Measurements from ENCODE around the gene KLHL30.
A peak's percentile ranks its signal among the peaks of the same experiment; 100 is the strongest.

KLHL30 gene

DNA sequence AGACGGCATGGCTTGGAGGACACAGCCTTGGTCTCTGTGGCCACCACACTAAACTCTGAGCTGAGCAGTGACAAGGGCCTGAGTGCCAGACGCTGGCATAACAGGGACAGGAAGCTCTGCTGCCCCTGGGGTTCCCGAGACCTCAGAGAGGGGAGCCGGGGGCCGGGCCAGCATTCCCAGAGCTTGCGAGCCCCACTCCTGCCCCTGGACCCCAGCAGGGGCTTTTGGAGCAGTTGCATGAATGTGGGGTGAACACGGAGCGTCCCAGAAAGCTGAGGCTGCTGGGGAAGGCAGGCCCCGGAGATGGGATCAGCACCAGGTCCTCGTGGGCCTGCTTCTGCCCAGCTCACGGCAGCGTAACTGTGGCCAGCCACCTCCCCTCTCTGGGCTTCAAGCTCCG lies 12.7 kb downstream of the KLHL30 start:
- H3K9me3 ChIP-seq = no peaks in the 10 kb centered on the region
- TF ChIP-seq, protein P1, sequence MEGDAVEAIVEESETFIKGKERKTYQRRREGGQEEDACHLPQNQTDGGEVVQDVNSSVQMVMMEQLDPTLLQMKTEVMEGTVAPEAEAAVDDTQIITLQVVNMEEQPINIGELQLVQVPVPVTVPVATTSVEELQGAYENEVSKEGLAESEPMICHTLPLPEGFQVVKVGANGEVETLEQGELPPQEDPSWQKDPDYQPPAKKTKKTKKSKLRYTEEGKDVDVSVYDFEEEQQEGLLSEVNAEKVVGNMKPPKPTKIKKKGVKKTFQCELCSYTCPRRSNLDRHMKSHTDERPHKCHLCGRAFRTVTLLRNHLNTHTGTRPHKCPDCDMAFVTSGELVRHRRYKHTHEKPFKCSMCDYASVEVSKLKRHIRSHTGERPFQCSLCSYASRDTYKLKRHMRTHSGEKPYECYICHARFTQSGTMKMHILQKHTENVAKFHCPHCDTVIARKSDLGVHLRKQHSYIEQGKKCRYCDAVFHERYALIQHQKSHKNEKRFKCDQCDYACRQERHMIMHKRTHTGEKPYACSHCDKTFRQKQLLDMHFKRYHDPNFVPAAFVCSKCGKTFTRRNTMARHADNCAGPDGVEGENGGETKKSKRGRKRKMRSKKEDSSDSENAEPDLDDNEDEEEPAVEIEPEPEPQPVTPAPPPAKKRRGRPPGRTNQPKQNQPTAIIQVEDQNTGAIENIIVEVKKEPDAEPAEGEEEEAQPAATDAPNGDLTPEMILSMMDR (IDR thresholded peaks at IDR 0.05; ENCODE audit: low read depth, low read length) = no peak
- no peaks in the 10 kb centered on the region for H3K27me3 ChIP-seq
- no peaks in the 10 kb centered on the region for H3K4me1 ChIP-seq
- no peaks in the 10 kb centered on the region for H3K36me3 ChIP-seq
- H3K4me3 ChIP-seq (ENCODE audit: low read depth, low read length) = no peak overlapping the region
- no peak for DNase-seq

DNA sequence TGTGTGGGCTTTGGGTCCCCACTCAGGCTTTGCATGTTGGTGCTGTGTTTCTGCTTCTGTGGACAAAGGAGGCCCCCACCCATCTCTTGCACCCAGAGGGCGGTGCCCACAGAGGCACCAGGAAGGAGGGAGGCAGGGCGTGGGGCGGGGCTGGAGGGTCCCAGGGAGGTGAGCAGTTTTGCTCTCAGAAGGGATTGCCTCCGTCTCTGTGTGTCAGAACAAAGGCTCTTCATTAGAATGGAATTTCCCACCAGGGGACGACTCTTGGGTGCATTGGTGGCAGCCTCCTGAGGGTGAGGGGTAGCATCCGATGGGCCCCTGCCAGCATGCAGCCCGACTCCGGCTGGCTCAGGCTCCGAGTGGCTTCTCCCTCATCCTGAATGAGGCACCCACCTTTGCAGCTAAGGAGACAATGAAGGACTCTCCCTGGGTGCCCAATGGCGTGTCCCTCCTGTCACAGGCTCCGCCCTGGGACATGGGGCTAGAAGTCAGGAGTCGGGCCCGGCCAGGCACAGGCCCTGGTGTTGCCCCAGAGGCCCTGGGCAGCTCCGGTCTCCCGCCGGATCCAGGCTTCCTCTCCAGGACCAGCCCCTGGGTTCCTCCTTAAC lies 13.3 kb downstream of the KLHL30 start:
- Histone ChIP-seq H3K4me3 (ENCODE audit: low read depth, low read length) (no peak overlapping the region), H3K9me3 (no peaks in the 10 kb centered on the region), H3K36me3 (no peaks in the 10 kb centered on the region), H3K27me3 (no peaks in the 10 kb centered on the region), H3K4me1 (no peaks in the 10 kb centered on the region)
- no peak for DNase-seq
- TF ChIP-seq, protein P1 (IDR thresholded peaks at IDR 0.05; ENCODE audit: low read depth, low read length) = no peak

DNA sequence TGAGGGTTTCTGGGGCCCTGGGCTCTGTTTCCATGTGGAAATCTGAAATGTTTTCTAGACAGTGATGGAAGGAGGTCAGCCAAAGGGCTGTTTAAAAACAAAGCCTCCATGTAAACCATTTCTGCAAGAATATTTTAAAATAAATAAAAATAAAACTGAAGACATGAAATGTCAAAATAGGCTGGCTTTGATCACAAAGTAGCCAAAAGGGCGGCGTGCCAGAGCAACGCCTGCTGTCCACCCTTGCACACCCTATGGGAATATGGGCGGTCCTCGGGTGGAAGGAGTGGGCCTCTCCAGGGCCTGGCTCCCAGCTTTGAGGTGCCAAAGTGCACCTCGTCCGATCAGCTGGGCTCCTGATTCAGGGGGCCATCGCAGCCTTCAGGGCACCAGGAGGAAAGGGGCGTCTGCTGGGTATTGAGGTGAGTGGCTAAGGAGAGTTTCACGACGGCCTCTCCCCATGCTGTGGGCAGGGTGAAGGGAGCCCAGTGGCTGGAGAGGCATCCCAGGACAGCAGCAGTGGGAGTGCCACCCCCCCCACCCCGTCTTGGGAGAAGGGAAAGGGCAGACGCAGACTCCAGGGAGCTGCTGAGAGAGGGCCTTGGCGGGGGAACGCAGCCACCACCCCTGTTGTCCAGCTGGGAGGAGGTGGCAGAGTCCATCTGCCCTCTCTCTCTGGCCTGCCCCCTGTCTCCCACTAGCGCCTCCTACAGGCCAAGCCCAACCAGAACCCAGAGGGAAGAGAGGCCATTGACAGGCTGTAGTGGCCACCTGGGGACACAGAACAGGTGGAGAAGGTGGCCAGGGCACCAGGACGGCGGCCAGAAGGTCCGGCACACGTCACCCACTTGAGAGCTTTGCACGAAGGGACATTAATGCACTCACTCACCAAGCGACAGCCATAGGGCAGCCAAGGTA lies 14.6 kb downstream of the KLHL30 start:
- Histone ChIP-seq H3K4me3 (ENCODE audit: low read depth, low read length) (no peak overlapping the region), H3K36me3 (no peaks in the 10 kb centered on the region), H3K27me3 (no peaks in the 10 kb centered on the region), H3K9me3 (no peaks in the 10 kb centered on the region), H3K4me1 (no peaks in the 10 kb centered on the region)
- DNase-seq = no peak
- TF ChIP-seq, protein P1 (IDR thresholded peaks at IDR 0.05; ENCODE audit: low read depth, low read length) = peak; percentile 26; the same call in 1 of the 2 replicates

DNA sequence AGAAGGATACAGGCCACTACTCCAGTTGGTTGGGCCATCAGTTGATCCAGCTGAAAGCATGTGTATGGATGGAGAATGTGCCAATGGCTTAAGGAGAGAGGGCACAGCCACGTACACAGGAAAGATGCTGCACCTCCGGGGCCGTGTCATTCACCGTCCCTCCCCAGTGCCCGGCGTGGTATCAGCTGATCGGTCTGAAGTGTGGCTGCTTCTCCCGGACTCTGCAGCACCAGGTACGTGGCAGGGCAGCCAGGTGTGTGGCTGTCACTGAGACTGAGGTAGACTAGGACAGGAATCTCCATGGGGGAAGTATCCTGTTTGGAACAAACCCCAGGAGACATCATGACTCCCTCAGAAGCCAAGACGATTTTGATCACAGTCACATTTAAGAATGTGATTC lies 16.1 kb downstream of the KLHL30 start:
- H3K9me3 ChIP-seq = no peaks in the 10 kb centered on the region
- H3K4me3 ChIP-seq (ENCODE audit: low read depth, low read length) = no peak overlapping the region
- no peaks in the 10 kb centered on the region for H3K36me3 ChIP-seq
- no peak for DNase-seq
- TF ChIP-seq, protein P1 (IDR thresholded peaks at IDR 0.05; ENCODE audit: low read depth, low read length) = no peak
- H3K27me3 ChIP-seq = peaks cover 5% of the 10 kb centered on the region; the same call in 1 of the 2 replicates
- H3K4me1 ChIP-seq = no peaks in the 10 kb centered on the region

DNA sequence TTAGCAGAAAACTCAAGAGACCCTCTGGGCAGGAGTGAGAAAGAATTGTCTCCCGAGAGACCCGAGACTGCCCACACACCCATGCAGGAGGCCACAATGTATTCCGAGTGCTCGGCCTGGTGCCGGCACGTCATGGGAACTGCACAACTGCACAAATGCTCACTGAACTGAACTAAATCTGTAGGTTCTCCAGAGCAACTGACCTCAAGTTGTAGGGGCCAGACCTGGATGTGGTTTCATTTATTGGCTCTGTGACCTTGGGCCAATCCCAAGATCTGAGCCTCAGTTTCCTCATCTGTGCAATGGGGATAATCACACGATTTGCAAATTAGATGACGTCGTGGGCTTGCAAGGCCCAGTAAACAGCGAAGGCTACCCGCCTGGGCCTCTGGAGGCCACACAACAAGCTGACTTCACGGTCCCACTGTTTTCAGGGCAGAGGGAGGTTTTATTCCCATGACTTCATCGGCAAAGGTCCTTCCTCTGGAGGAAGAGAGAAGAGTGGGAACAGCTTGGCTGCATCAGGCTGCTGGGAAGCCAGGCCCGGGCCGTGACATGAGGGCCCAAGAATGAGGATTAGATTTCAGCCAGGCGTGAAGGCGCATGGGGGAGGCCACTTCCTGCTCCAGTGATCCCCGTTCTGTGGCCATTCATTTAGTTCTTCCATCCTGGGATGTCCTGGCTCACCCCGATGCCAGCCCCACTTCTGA lies 16.7 kb downstream of the KLHL30 start:
- no peak overlapping the region for H3K4me3 ChIP-seq (ENCODE audit: low read depth, low read length)
- no peaks in the 10 kb centered on the region for H3K4me1 ChIP-seq
- no peaks in the 10 kb centered on the region for H3K9me3 ChIP-seq
- TF ChIP-seq, protein P1 (IDR thresholded peaks at IDR 0.05; ENCODE audit: low read depth, low read length) = no peak
- no peaks in the 10 kb centered on the region for H3K36me3 ChIP-seq
- peaks cover 5% of the 10 kb centered on the region; the same call in 1 of the 2 replicates for H3K27me3 ChIP-seq
- DNase-seq = no peak

All from BE2C (cell line).